ENCODE measurements around the gene TENM4.

Gene TENM4

DNA sequence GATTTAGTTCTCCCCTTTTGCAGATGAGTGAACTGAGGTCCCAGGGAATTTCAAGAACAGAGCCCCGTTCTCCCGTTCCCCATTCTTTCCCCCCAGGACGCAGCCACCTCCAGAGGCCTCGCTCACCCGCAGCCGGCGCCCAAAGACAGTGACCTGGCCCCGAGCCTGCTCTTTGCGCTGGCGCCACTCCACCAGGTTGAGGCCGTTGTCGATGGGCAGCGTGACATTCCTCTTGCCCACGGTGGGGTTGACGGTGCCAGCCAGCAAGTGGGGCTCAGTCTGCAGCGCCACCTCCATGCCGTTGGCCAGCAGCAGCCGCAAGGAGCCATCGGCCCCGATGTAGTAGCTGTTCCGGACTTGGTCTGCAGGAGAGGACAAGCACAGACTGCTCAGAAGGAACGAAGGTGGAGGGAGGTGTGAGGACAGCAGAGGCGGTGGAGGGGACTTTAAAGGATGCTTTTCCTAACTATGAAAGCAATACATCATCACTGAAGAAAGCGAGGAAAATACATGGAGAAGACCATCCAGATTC is 764.7 kb downstream of the TENM4 start (continued):
- no peak for TF ChIP-seq SP2 (tag by site-specific recombination; IDR thresholded peaks at IDR 0.05)

DNA sequence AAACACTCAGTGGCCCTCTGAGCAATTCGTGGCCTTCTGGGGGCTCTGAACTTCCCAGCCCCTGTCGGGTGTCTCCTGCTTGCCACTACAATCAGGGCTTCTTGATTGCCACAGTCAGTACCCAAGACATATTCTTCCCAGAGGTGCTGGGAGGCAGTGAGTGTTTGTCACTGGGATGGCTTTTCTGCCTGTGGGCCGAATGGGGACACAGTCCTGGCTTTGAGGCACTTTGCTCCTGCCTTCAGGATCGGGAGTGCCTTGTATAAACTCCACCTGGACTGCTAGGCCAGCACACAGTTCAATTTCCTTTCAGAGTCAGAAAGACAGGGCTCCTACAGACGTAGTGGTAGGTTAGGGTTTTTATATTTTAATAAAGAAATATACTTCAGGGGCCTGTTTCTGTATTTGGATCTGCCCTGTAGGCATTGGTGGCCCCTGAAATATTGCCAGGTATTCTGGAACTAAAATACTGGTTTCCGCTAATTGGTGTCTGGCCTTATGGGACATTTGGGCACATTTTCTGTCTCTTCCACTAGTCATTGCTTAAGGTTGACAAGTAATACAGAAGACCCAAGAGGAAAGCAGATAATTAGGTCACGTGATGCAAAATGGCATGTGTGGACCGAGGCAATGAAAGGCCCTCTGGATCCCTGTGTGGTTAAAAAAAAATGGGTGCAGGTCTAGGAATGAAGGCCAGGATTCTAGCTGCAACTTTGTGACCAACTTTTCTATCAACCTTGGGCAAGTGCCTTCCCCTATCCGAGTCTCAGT is 767.8 kb downstream of the TENM4 start:
- H3K4me3 ChIP-seq (ENCODE audit: low read depth, low read length), result no peak overlapping the region
- no peak overlapping the region for H3K27ac ChIP-seq (ENCODE audit: extremely low read depth, low read depth, low read length)
- TF ChIP-seq ZNF510 (tag by site-specific recombination; IDR thresholded peaks at IDR 0.05; ENCODE audit: insufficient replicate concordance) (no peak), ZNF175 (tag by site-specific recombination; IDR thresholded peaks at IDR 0.05) (no peak), ZBTB48 (tag by site-specific recombination; IDR thresholded peaks at IDR 0.05) (no peak)
- TF ChIP-seq, protein P1, sequence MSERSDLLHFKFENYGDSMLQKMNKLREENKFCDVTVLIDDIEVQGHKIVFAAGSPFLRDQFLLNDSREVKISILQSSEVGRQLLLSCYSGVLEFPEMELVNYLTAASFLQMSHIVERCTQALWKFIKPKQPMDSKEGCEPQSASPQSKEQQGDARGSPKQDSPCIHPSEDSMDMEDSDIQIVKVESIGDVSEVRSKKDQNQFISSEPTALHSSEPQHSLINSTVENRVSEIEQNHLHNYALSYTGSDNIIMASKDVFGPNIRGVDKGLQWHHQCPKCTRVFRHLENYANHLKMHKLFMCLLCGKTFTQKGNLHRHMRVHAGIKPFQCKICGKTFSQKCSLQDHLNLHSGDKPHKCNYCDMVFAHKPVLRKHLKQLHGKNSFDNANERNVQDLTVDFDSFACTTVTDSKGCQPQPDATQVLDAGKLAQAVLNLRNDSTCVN (tag by site-specific recombination; optimal IDR thresholded peaks at IDR 0.05), result no peak
- H3K4me1 ChIP-seq (ENCODE audit: control insufficient read depth, insufficient read depth, low read length), result no peaks in the 10 kb centered on the region
- CTCF ChIA-PET, result interaction anchor here (1.4 to 2.6 kb wide), 2 partner anchors 28 to 42 kb away, joined by 4 to 12 read pairs; no protein-coding TSS in a partner anchor
- no peaks in the 10 kb centered on the region for H3K36me3 ChIP-seq (ENCODE audit: control insufficient read depth in 2 of 2, insufficient read depth in 1 of 2, low read length in 2 of 2)
- POLR2A ChIA-PET, result no interaction called here
- H3K9me3 ChIP-seq (ENCODE audit: control insufficient read depth, insufficient read depth, low read depth, low read length), result no peaks in the 10 kb centered on the region

- Histone ChIP-seq H3K27ac (ENCODE audit: extremely low read depth, low read depth, low read length) (no peak overlapping the region), H3K4me1 (ENCODE audit: control insufficient read depth, insufficient read depth, low read length) (no peaks in the 10 kb centered on the region), H3K9me3 (ENCODE audit: control insufficient read depth, insufficient read depth, low read depth, low read length) (no peaks in the 10 kb centered on the region), H3K4me3 (ENCODE audit: low read depth, low read length) (no peak overlapping the region), H3K36me3 (ENCODE audit: control insufficient read depth in 2 of 2, insufficient read depth in 1 of 2, low read length in 2 of 2) (no peaks in the 10 kb centered on the region)
- ChIA-PET CTCF (interaction anchor here (0.9 to 1.9 kb wide), 3 partner anchors 15 to 47 kb away, joined by 3 to 9 read pairs (median 3); no protein-coding TSS in a partner anchor), POLR2A (no interaction called here)
- TF ChIP-seq ZNF266 (tag by site-specific recombination; IDR thresholded peaks at IDR 0.05; ENCODE audit: low read depth) (no peak), ZEB2 (tag by site-specific recombination; IDR thresholded peaks at IDR 0.05) (no peak)
Measured at GRCh38 chr11:78669249-78669648, 771.6 kb downstream of the TENM4 start.

GRCh38 chr11:78667461-78667860 is 773.4 kb downstream of the TENM4 start:
- ChIA-PET POLR2A (no interaction called here), CTCF (interaction anchor here (1.3 kb wide), 1 partner anchor 48 kb away, joined by 6 read pairs; no protein-coding TSS in a partner anchor)
- Histone ChIP-seq H3K27ac (ENCODE audit: extremely low read depth, low read depth, low read length) (no peak overlapping the region), H3K4me3 (ENCODE audit: low read depth, low read length) (no peak overlapping the region), H3K9me3 (ENCODE audit: control insufficient read depth, insufficient read depth, low read depth, low read length) (no peaks in the 10 kb centered on the region), H3K36me3 (ENCODE audit: control insufficient read depth in 2 of 2, insufficient read depth in 1 of 2, low read length in 2 of 2) (no peaks in the 10 kb centered on the region), H3K4me1 (ENCODE audit: control insufficient read depth, insufficient read depth, low read length) (no peaks in the 10 kb centered on the region)
- no peak for TF ChIP-seq ZNF350 (tag by site-specific recombination; IDR thresholded peaks at IDR 0.05)
- TF ChIP-seq BCL6B (tag by site-specific recombination; IDR thresholded peaks at IDR 0.05), result no peak
- no peak for TF ChIP-seq ZNF449 (tag by site-specific recombination; IDR thresholded peaks at IDR 0.05)
- TF ChIP-seq ZFP69B (tag by site-specific recombination; IDR thresholded peaks at IDR 0.05), result no peak
- no peak for TF ChIP-seq ZNF664 (tag by site-specific recombination; IDR thresholded peaks at IDR 0.05)
- TF ChIP-seq PATZ1 (tag by site-specific recombination; IDR thresholded peaks at IDR 0.05), result no peak
- TF ChIP-seq, protein P2, sequence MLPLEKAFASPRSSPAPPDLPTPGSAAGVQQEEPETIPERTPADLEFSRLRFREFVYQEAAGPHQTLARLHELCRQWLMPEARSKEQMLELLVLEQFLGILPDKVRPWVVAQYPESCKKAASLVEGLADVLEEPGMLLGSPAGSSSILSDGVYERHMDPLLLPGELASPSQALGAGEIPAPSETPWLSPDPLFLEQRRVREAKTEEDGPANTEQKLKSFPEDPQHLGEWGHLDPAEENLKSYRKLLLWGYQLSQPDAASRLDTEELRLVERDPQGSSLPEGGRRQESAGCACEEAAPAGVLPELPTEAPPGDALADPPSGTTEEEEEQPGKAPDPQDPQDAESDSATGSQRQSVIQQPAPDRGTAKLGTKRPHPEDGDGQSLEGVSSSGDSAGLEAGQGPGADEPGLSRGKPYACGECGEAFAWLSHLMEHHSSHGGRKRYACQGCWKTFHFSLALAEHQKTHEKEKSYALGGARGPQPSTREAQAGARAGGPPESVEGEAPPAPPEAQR (tag by site-specific recombination; IDR thresholded peaks at IDR 0.05), result no peak
- TF ChIP-seq ZFP41 (tag by site-specific recombination; IDR thresholded peaks at IDR 0.05; ENCODE audit: borderline replicate concordance), result no peak
